Thoracic aorta (tissue), 2 donors: Measurements from ENCODE around the gene XRCC4. TPM values are rescaled to one million over a fixed set of nuclear protein-coding genes. Genes with fewer than 3 reads are reported as not detected.

Experiments used
- ATAC-seq: fragments of 150-250 bp; one replicate; pipeline ENCODE4 v1.8.0; 2017; ENCODE audit warnings: low read depth; ENCODE audit not compliant: insufficient number of reproducible peaks, low FRiP score
- DNase-seq: peaks from one replicate; pipeline ENCODE4 v3.0.0-alpha.2; 2020; ENCODE audit warnings: low spot score
- H3K27ac ChIP-seq, 2 donors: fragments of 200-600 bp; sonication (generic); 1 replicate in 1 of 2; 2 replicates in 1 of 2; pipeline ENCODE4 v1.5.1; 2016; ENCODE audit warnings: mild to moderate bottlenecking in 2 of 2, moderate library complexity in 2 of 2
- H3K27me3 ChIP-seq: fragments of 200-600 bp; sonication (generic); replicated peaks from 2 replicates; pipeline ENCODE4 v1.6.0; 2016; ENCODE audit warnings: mild to moderate bottlenecking; ENCODE audit not compliant: insufficient read depth
- H3K36me3 ChIP-seq: fragments of 200-600 bp; sonication (generic); one replicate; pipeline ENCODE4 v1.5.1; 2016
- H3K4me1 ChIP-seq, 2 donors: fragments of 200-600 bp; sonication (generic); 1 replicate in 1 of 2; 2 replicates in 1 of 2; pipeline versions ENCODE4 v1.5.1 to v1.6.0; 2016; ENCODE audit warnings: low read depth in 2 of 2, mild to moderate bottlenecking in 1 of 2; ENCODE audit not compliant: control insufficient read depth in 1 of 2
- H3K4me3 ChIP-seq: fragments of 200-600 bp; sonication (generic); 2 replicates; pipeline ENCODE4 v1.5.1; 2016; ENCODE audit warnings: mild to moderate bottlenecking
- H3K9me3 ChIP-seq: fragments of 200-600 bp; sonication (generic); 2 replicates; pipeline ENCODE4 v1.5.1; 2016
- total RNA-seq, 2 donors: library from RNA; depleted of rRNA; stranded (reverse); fragments of >200 nt; gene quantifications; one replicate each; pipeline versions ENCODE4 v1.1.0 to v1.2.3, GENCODE V29; 2016
- TF ChIP-seq, protein P1 (sequence below): fragments of 200-600 bp; sonication (generic); IDR thresholded peaks from one replicate; pipeline ENCODE4 v1.5.1; 2019; ENCODE audit warnings: antibody characterized with exemption

The XRCC4 gene
- total RNA-seq, 2 donors from 2014 or later: 7.8 to 11.1 TPM

DNA sequence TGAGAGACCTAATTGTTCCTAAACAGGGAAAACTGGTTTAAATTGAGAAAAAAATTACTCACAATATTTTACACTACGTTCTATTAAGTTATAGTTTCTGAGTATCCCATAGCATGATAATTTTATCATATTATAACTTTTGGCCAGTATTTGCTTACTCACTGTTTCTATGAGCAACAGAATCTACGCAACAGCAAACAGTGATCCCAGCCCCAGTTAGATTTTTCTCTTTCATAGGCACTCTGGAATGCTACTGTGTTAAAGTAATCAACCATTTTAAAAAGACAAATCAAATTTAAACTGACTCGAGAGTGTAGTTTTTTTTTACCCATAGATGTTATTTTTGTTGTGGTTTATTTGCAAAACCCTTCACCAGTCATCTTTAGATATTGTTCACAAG is 107.2 kb downstream of the XRCC4 start:
- Histone ChIP-seq H3K27me3 (no peaks in the 10 kb centered on the region), H3K4me1 (no peaks in the 10 kb centered on the region), H3K27ac (no peak overlapping the region), H3K9me3 (no peaks in the 10 kb centered on the region), H3K4me3 (no peak overlapping the region), H3K36me3 (no peaks in the 10 kb centered on the region)
- TF ChIP-seq, protein P1, sequence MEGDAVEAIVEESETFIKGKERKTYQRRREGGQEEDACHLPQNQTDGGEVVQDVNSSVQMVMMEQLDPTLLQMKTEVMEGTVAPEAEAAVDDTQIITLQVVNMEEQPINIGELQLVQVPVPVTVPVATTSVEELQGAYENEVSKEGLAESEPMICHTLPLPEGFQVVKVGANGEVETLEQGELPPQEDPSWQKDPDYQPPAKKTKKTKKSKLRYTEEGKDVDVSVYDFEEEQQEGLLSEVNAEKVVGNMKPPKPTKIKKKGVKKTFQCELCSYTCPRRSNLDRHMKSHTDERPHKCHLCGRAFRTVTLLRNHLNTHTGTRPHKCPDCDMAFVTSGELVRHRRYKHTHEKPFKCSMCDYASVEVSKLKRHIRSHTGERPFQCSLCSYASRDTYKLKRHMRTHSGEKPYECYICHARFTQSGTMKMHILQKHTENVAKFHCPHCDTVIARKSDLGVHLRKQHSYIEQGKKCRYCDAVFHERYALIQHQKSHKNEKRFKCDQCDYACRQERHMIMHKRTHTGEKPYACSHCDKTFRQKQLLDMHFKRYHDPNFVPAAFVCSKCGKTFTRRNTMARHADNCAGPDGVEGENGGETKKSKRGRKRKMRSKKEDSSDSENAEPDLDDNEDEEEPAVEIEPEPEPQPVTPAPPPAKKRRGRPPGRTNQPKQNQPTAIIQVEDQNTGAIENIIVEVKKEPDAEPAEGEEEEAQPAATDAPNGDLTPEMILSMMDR: no peak
- DNase-seq: no peak
- no peak for ATAC-seq

DNA sequence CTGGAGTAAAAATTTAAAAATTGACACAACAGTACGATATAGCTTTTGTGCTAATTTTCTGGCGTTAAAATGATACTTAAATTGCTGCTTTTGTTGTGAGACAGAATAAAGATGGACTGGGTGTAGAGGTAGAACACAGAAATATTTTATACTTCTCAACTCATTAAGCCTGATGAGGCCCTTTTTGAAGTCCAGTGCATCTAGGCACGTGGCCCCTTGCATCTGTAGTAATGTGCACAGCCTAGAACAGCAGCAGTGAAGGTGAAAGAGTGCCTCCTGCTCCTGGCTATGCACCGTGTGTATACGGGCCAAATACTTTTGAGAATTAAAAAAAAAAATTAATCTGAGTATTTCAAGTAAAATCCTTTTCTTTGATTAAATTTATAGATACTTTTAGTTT is 115.6 kb downstream of the XRCC4 start:
- Histone ChIP-seq H3K4me1 (no peaks in the 10 kb centered on the region), H3K27ac (no peak overlapping the region), H3K36me3 (no peaks in the 10 kb centered on the region), H3K27me3 (no peaks in the 10 kb centered on the region), H3K4me3 (no peak overlapping the region), H3K9me3 (no peaks in the 10 kb centered on the region)
- ATAC-seq (no peak), DNase-seq (no peak)
- TF ChIP-seq, protein P1: no peak

DNA sequence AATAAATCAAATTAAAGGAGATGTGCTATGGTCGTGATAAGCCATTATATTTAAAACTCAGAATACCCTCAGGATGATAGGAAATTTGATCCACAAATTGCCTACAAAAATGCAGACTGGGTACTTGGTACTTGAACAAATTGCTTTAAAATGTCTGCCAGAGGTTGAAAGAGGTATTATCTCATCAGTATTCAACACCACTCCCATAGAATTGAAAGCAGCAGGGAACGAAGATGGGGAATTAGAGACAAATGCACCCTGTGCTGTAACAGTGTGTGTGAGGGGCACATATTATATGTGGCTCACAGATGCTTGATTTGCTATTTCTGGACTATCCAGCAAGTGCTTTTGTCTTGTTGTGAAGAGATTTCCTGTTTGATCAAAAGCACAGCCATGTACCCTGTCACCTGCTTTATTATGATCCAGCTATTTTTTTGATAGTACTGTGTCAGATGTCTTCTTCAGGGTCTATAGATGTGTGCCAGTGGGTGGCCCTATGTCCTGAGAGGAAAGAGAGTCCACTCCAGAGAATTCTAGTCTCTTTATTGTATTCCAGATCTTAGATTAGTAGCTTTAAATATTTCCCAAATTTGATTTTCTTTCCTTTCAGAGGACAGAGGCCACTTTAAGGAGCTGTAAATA is 120.1 kb downstream of the XRCC4 start:
- ATAC-seq: no peak
- Histone ChIP-seq H3K36me3 (no peaks in the 10 kb centered on the region), H3K27ac (no peak overlapping the region), H3K4me1 (no peaks in the 10 kb centered on the region), H3K27me3 (no peaks in the 10 kb centered on the region), H3K9me3 (no peaks in the 10 kb centered on the region), H3K4me3 (no peak overlapping the region)
- TF ChIP-seq, protein P1: no peak
- DNase-seq: no peak

DNA sequence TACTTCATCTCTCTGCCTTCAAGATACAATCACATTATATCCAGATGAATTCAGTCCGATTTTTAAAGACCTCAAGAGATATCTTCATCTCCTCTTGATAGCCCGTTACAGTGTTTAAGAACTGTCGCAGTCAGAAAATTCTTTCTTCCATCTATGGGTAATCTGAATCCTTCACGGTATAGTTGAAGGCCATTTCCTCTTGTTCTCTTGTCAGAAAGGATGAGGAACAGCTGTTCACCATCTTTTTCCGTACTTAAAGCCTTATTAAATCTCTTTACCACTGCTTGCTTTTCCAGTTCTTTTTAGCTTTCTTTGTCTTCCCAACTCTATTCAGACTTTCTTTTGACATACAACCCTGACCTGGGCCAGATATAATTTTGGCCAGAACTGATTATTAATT is 121.8 kb downstream of the XRCC4 start:
- TF ChIP-seq, protein P1: no peak
- Histone ChIP-seq H3K4me1 (no peaks in the 10 kb centered on the region), H3K36me3 (no peaks in the 10 kb centered on the region), H3K4me3 (no peak overlapping the region), H3K9me3 (no peaks in the 10 kb centered on the region), H3K27me3 (no peaks in the 10 kb centered on the region), H3K27ac (no peak overlapping the region)
- DNase-seq: no peak
- no peak for ATAC-seq

DNA sequence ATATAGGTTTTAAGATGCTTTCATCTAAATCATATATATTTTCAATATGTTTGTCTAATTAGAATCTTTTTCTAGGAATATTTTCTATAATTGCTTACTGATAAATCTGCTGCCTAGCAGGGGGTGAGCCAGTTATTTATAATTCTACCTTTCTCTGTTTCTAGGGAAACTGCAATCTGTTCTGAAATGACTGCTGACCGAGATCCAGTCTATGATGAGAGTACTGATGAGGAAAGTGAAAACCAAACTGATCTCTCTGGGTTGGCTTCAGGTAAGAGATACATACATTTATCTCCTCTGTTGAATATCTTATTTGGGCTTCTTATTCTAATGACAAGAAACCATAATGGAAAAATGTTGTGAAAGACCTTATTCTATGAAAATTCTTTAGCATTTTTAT is 127.3 kb downstream of the XRCC4 start:
- ATAC-seq: no peak
- H3K27me3 ChIP-seq: no peaks in the 10 kb centered on the region
- no peak overlapping the region for H3K4me3 ChIP-seq
- no peaks in the 10 kb centered on the region for H3K36me3 ChIP-seq
- H3K4me1 ChIP-seq: peaks cover 0 to under 1% of the 10 kb centered on the region in 2 donors
- TF ChIP-seq, protein P1: no peak
- DNase-seq: no peak
- no peak overlapping the region for H3K27ac ChIP-seq
- H3K9me3 ChIP-seq: no peaks in the 10 kb centered on the region
